NB4 (cell line): Measurements from ENCODE around the gene KIRREL3.

ENCODE experiments used
- POLR2A ChIP-seq: IDR thresholded peaks from 2 replicates; pipeline ENCODE4 v1.6.1; 2011; ENCODE audit warnings: mild to moderate bottlenecking; ENCODE audit not compliant: insufficient read length; ENCODE audit errors: extremely low read depth
- TF ChIP-seq, protein P1 (sequence below): IDR thresholded peaks from one replicate; pipeline ENCODE4 v1.5.1; 2012; ENCODE audit warnings: low read depth, low read length
- TF ChIP-seq, protein P2 (sequence below): IDR thresholded peaks from 2 replicates; pipeline ENCODE4 v1.6.1; 2011; ENCODE audit warnings: low read depth, low read length

DNA sequence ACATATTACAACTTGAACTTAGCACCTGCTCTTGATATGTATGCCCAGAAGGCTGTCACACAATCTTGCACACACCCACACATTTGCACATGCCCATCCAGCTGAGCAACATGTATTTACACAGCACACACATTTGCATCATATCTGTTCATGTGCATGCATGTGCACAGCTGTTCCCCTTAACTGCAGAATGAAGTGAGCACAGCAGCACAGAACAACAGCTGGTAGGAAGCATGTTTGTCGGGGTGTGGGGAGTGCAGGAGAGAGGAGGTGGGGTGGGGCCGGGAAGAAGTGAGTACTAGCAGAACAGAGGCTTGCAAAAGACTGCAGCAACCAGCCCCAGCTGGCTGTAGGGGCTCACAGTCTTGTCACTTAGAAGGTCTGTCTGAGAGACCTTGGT, 296.5 kb downstream of the KIRREL3 start:
- no peak for TF ChIP-seq POLR2A
- TF ChIP-seq, protein P1, sequence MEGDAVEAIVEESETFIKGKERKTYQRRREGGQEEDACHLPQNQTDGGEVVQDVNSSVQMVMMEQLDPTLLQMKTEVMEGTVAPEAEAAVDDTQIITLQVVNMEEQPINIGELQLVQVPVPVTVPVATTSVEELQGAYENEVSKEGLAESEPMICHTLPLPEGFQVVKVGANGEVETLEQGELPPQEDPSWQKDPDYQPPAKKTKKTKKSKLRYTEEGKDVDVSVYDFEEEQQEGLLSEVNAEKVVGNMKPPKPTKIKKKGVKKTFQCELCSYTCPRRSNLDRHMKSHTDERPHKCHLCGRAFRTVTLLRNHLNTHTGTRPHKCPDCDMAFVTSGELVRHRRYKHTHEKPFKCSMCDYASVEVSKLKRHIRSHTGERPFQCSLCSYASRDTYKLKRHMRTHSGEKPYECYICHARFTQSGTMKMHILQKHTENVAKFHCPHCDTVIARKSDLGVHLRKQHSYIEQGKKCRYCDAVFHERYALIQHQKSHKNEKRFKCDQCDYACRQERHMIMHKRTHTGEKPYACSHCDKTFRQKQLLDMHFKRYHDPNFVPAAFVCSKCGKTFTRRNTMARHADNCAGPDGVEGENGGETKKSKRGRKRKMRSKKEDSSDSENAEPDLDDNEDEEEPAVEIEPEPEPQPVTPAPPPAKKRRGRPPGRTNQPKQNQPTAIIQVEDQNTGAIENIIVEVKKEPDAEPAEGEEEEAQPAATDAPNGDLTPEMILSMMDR = no peak
- TF ChIP-seq, protein P2, sequence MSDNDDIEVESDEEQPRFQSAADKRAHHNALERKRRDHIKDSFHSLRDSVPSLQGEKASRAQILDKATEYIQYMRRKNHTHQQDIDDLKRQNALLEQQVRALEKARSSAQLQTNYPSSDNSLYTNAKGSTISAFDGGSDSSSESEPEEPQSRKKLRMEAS = no peak
